Activated CD8-positive, alpha-beta memory T cell treated with anti-CD3 and anti-CD28 coated beads, Interleukin-2, amount 50 U/mL, for 48 hours (primary cell): ENCODE data around the gene TBR1.

ENCODE experiments used
- DNase-seq: peaks from one replicate; pipeline ENCODE4 v3.0.0-alpha.2; 2020

Gene TBR1

GRCh38 chr2:161415987-161416707, at the start of gene TBR1:
TBR1 (plus strand) TSS chr2:161416297; CDS start chr2:161416411, 114 bp downstream.
- DNase-seq: no peak

DNA sequence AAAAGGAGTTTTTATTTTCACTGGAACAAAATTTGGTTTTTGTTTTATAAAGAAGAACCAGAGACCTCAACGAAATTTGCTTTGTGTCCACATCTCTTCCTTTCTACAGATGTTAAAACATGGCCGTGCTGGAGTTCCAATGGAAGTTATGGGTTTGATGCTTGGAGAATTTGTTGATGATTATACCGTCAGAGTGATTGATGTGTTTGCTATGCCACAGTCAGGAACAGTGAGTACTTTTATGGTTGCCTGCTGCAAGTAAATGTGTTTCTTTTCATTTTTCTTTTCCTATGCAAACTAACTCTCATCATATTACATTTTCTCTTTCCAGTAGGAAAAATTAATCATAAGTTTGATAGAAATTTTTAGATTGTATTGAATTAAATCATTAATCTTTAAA, 48.4 kb upstream of the TBR1 start:
- DNase-seq: no peak

- no peak for DNase-seq
These were observed 46.8 kb upstream of the TBR1 start for GRCh38 chr2:161369311-161369710.

DNA sequence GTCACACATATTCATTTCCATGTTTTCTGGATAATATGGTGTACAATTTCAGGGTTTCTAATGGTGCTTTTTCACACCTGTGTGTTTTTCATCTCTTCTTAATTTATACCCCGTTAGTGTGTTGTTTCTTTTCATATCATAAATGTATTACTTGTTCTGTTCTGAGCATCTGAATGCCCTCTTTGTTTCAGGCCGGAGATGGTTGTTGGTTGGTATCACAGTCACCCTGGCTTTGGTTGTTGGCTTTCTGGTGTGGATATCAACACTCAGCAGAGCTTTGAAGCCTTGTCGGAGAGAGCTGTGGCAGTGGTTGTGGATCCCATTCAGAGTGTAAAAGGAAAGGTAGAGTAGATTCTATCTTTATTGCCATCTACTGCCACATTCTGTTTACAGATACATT, 45.1 kb upstream of the TBR1 start:
- no peak for DNase-seq

GRCh38 chr2:161371869-161372268, 44.2 kb upstream of the TBR1 start:
- DNase-seq: no peak

- no peak for DNase-seq
These were observed 42.2 kb upstream of the TBR1 start for GRCh38 chr2:161373942-161374341.

GRCh38 chr2:161374446-161374845, 41.7 kb upstream of the TBR1 start:
- DNase-seq: no peak

- DNase-seq: no peak
These were observed 36.4 kb upstream of the TBR1 start for GRCh38 chr2:161379740-161380139.

GRCh38 chr2:161381546-161381945, 34.6 kb upstream of the TBR1 start:
- no peak for DNase-seq

- no peak for DNase-seq
These were observed 33.4 kb upstream of the TBR1 start for GRCh38 chr2:161382747-161383146.

DNA sequence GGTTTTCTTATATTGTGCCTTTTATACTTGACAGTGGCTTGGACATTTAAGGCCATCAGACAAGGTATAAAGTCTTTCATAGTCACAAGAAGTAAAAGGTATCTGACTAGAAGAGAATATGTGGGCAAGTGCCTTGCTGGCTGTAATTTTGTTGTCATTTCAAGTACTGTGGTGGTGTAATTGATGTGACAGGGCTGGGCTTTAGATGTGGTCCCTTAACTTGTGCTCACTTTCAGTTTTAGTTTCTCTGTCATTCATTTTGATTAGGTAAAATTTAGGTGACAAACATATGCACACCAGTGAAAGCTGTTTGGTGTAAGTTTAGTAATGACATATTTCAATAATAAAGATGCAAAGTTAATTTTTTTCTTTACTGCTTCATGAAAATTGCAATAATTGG, 31.2 kb upstream of the TBR1 start:
- DNase-seq: no peak

- no peak for DNase-seq
These were observed 29.8 kb upstream of the TBR1 start for GRCh38 chr2:161386228-161386824.

GRCh38 chr2:161388146-161388779, 27.8 kb upstream of the TBR1 start:
- no peak for DNase-seq

DNA sequence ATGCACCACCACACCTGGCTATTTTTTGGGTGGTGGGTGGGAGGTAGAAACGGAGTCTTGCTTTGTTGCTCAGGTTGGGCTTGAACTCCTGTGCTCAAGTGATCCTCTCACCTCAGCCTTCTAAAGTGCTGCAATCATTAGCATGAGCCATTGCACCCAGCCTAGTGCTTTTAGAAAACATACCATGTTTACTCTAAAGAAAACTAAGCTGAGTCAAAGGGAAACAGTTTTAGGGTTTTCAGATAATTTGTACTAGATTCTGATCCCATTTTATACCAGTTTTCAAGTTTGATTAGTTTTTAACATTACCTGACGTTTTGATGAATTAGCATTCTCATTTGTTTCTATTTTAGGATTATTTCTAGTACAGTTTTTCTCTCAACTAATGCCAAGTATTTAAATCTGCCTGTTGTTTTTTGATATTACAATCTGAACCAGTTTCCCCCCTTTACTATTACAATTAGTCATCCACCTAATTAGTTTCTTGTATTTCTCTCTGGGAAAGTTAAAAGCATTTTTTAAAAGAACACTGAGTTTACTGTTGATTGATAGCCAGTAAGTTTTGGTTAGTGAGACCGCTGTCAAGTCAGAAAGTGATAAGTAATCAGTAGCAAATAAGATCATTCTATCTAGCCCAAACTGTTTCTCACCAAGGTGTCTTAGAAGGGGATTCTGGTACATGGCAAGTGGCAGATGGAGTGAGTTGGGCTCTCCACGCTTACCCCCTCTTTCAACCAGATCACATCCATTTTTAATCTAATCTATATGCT, 24.2 kb upstream of the TBR1 start:
- no peak for DNase-seq

DNA sequence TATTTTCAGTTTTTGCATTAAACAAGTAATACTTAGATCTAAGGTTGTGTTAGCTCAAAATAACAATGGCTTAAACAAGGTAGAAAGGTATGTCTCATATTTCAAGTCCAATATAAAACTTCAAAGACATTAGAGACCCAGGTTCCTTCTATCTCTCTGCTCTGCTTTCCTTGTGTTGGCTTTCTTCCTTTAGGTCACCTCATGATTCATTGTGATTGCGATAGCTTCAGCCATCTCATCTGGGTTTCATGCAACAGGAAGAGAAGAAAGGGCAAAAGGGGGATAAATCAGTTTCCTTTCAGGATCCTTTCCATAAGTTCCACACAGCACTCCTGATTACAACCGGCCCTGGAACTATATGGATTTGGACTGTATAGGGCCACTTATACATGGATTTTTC, 16.0 kb upstream of the TBR1 start:
- no peak for DNase-seq

- no peak for DNase-seq
These were observed 13.8 kb upstream of the TBR1 start for GRCh38 chr2:161402297-161402696.

DNA sequence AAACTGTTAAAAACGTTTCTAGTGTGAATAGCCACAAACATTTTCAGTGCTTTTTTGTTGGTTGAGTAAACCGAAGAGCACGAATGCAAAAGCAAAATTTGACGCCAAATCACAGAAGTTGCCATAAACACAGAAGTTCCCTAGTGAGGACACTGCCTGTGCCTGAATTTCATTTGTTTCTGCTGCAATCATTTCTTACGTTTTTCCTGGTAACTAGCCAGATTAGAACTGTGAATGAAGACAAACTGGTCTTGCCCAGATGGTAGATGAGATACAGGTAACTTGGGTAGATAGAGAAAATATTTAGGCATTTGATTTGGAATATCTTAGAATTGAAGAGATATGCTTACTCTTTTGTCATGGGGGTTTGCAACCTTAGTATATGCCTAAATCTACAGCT, 9.8 kb upstream of the TBR1 start:
- no peak for DNase-seq

- DNase-seq: no peak
These were observed 8.5 kb upstream of the TBR1 start for GRCh38 chr2:161407597-161407996.

- DNase-seq: no peak
These were observed 6.7 kb upstream of the TBR1 start for GRCh38 chr2:161409308-161409907.

DNA sequence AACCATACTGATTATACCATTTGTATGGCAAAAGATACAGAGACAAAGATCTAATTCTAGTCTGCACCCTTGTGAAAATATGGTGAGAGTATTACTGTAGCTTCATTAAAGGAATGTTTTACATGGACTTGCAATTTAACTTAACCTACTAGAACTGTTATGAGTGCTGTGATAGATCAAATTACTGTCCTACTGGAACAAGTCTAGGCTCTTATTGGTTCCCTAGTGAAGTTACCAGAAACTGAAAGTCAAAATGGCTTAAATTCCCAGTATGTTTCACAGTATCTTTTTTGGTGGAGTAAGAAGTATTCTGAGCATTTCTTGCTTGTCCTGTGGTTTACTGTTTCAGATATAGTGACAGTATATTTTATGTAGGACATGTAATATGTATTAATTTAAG, 3.8 kb upstream of the TBR1 start:
- no peak for DNase-seq

DNA sequence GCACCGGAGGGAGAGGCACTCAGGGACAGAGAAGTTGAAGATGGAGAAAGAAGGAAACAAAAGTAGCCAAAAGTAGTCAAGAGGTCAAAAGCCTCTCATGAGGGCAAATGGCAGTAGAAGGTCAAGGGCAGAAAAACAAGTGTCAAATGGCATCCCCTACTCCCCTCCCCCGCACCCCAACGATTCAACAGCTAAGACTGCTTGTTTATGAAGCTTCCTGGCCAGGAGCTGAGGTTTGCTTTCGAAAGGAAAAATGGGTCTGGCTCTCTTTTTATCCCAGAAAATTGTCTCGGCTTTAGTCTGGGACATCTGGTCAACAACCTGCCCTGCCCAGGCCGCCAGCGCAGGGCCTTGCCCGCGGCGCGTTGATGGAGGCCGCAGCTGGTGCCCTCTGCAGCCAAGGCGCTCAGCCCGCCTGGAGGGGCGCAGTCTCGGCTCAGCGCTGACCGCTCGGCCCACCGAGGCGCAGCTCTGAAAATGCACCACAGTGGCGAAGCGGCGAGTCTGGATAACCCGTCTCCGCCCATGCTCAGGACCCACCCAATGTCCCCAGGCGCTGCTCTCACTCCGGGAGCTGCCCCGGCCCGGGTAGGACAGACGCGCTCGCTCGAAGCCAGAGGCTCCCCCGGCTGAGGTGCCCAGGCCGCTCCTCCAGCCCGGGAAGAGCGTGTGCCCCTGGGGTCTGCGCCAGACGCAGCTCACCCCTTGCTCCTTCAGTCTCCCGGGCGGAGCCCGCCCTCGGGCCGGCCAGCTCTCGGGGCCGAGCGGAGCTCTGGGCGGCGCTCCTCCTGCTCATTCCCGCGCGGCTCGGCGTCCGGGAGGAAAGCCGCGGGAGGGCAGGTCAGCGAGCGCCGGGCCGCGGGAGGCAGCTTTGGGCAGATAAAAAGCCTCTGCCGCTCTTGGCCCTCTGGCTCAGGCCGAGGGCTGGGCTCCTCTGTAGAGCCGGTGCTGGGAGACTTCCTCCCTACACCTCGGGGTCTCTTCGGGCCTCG, 1.8 kb upstream of the TBR1 start:
- peak; percentile 67 for DNase-seq
